Stimulated activated CD8-positive, alpha-beta memory T cell treated with anti-CD3 and anti-CD28 coated beads, Interleukin-15, amount 100 ng/mL, for 1 hour (primary cell): Measurements from ENCODE around the gene MYBPC3.
"Not testable (repeated sequence)": the region's sequence is repeated elsewhere in the genome, so short reads cannot be mapped to it uniquely, and the experiment has no call there.

Experiments used
- DNase-seq: peaks from one replicate; pipeline ENCODE4 v3.0.0-alpha.2; 2020; ENCODE audit warnings: low read depth

Gene MYBPC3

DNA sequence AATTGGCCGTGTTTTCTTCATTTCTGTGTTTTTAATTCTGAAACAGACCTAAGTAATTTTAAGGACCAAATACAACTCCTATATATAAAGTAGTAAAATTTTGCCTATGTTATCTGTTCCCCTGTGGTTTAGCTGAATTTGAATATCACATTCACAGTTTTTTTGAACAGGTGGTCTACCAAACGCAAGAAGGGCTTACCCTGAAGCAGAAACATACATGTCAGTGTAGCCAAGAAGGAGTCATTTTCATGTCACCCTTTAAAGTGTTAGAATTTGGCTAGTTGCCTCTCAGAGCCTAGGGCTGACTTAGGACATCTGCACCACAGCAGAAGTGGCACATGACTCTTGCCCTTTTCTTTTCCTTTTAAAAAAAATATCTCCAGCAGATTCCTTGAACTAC lies 34.3 kb downstream of the MYBPC3 start:
- DNase-seq, result no peak

DNA sequence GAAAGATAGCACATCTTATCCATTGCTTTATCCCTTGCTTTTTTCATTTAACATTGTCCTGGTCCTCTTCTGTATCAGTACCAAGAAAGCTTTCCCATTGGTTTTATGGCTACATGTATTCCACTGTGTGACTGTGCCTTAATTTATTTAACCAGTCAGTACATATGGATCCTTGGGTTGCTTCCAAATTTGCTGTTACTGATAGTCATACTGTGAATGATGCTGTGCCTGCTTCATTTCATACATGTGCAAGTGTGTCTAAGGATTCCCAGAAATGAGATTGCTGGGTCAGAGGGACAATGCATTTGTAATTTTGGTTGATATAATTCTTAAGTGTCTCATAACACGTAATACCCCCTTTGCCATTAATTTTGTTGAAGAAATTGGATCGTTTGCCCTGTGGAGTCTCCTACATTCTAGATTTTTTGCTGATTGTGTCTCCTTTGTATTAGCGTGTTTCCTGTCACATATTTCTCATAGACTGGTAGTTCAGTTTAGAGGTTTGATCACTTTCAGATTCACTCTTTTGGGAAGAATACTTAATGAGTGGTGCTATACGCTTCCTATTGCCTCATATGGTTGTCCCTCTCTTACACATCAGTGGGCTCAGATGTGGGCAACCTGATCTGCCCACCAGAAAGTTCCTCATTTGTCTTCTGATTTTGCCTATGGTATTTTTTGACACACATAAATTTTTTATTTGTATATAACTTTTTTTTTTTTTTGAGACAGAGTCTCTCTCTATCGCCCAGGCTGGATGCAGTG lies 35.3 kb downstream of the MYBPC3 start:
- DNase-seq, result no peak

DNA sequence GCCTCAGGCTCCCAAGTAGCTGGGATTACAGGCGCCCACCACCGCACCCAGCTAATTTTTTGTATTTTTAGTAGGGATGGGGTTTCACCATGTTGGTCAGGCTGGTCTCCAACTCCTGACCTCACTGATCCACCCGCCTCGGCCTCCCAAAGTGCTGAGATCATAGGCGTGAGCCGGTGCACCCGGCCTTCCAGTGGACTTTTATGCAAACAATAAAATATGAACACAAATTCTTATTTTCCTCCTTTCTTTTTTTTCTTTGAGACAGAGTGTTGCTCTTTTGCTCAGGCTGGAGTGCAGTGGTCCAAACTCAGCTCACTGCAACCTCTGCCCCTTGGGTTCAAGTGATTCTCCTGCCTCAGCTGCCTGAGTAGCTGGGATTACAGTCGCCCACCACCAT lies 36.0 kb downstream of the MYBPC3 start:
- DNase-seq, result not testable (repeated sequence)

DNA sequence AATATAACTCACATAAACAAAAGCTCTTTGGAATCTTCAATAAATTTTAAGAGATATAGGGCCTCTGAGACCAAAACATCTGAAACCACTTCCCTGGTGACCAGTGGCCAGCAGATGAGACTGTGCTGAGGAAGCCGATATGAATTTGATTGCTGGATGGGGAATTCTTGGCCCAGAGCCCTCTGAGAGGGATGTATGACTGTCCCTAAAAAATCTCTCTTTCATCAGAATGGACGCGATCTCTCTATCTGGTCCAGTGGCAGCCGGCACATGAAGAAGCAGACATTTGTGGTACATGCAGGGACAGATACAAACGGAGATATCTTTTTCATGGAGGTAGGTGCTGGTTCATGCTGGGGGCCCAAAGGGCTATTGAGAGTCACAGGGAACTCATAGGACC lies 37.5 kb downstream of the MYBPC3 start:
- no peak for DNase-seq

DNA sequence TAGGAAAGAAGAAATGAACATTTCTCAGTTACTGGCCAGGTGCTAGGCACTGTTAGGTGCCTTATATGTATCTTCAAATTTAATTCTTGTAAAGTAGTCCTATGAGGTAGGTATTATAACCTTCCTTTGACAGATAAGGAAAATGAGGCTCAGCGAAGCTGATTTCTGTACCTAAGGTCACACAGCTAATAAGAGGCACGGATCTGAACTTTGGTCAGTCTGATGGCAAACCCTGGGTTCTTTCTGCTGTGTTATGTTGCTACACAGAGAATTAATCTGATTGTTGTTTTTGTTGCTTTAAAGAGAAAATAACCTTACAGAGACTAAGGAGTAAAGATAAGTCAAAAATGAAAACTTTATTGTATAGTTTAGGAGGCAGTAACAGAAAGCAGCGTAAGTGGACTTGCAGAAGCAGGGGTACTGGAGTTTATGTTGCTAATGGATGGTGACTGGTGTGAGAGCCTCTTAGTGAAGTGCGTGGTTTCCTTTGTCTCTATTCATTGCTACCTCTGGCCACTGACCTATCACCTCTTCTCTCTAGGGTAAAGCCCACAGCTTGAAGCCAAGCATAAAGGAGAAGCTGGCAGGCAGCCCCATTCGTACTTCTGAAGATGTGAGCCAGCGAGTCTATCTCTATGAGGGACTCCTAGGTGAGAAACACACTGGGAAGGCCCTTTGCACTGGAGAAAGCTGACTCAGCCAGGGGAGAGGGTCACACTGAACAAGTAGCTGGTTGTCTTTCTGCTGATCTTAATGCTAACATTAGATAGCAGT lies 44.3 kb downstream of the MYBPC3 start:
- DNase-seq, result no peak

DNA sequence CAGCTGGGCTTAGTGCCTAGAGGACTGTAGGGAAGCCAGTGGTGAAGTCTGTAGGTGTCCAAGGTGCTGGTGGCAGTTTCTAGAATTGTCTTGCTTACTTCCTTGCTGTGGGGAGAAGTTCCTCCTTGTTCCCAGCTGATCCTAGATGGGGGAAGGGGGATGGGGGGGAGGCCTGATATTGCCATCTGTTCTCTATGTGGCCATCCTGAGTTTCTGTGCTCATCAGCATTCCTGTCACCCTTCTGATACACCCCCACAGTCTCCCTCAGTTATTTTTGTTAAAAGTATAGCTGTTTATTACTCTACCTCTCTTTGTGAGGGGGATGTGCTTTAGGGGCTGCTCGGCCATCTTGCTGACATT lies 46.0 kb downstream of the MYBPC3 start:
- DNase-seq, result no peak

DNA sequence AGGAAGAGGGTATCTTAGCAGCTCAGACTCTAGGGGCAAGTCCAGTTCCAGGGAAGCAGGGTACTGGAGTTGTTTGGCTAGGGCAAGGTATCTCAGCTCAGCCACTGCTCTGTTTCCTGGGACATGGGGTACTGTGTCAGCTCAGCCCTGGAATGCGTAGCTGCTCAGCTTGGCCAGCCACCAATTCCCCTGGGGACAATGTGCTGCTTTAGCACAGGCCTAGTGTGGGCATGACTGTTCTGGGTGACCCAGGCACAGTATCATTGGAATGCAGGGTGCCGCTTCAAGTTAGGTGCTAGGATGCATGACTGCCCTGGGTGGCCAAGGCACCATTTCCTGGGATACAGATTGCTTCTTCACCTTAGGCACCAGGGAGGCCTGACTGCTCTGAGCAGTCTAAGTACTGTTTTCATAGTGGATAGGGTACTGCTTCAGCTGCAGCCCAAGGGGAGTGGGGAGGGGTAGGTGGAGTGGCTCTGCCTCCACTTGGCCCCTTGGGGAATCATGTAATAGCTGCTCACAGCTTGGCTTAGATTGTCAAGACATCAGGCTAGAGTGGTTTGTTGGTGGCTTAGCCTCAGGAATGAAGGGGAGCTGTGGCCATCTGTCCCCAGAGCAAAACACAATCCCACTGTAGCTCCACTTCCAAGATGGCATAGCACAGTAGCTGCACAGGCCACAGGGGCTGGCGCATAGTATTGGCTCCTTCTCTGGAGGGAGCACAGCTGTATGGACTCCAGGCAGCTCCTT lies 46.6 kb downstream of the MYBPC3 start:
- no peak for DNase-seq

DNA sequence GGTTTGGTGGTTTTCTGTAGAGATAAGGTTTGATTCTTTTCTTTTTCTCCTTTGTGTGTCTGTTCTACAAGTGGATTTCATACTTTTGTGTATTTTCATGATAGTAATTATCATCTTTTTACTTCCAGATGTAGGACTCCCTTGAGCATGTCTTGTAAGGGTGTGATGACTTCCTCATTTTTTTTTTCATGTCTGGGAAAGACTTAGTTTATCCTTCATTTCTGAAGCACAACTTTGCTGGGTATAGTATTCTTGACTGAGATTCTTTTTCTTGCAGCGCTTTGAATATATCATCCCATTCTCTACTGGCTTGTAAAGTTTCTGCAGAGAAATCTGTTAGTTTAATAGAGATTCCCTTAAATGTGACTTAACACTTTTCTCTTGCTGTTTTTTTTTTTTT lies 49.6 kb downstream of the MYBPC3 start:
- DNase-seq, result no peak

- DNase-seq, result no peak
Observed at GRCh38 chr11:47299078-47299477, 53.4 kb downstream of the MYBPC3 start.

DNA sequence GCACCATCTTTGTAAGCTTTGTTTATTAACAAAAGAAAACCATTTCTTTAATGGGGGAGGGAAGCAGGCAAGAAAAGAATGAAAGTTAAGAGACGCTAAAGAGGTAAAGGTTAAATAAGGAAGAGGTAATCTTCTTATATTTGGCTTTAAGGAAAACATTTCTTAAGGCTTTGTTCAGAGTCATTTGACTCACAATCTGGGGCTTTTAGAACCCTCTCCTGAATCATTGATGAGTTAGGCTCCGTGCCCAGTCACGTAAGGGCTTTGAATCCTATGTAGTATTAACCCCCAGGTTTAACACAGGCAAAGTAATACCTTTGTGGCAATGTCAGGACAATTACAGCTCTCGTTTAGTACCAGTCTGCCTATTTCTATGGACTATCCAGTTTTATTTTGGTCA lies 56.5 kb downstream of the MYBPC3 start:
- no peak for DNase-seq

- no peak for DNase-seq
Observed at GRCh38 chr11:47295385-47295784, 57.1 kb downstream of the MYBPC3 start.

- DNase-seq, result no peak
Observed at GRCh38 chr11:47289856-47290255, 62.6 kb downstream of the MYBPC3 start.

DNA sequence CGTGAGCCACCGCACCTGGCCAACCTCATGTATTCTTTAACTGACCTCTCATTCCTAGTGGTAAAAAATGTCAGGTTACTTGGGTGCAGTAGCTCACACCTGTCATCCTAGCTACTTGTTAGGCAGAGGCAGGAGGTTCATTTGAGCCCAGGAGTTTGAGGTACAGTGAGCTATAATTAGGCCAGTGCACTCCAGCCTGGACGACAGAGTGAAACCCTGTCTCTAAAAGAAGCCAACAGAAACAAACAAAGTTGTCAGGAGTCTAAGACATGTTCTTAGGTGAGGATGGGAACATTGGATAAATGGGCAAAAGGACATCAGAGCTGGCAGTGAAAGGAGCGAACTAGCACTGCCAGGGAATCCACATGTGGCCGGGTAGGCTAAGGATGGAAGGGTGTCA lies 64.4 kb downstream of the MYBPC3 start:
- no peak for DNase-seq

DNA sequence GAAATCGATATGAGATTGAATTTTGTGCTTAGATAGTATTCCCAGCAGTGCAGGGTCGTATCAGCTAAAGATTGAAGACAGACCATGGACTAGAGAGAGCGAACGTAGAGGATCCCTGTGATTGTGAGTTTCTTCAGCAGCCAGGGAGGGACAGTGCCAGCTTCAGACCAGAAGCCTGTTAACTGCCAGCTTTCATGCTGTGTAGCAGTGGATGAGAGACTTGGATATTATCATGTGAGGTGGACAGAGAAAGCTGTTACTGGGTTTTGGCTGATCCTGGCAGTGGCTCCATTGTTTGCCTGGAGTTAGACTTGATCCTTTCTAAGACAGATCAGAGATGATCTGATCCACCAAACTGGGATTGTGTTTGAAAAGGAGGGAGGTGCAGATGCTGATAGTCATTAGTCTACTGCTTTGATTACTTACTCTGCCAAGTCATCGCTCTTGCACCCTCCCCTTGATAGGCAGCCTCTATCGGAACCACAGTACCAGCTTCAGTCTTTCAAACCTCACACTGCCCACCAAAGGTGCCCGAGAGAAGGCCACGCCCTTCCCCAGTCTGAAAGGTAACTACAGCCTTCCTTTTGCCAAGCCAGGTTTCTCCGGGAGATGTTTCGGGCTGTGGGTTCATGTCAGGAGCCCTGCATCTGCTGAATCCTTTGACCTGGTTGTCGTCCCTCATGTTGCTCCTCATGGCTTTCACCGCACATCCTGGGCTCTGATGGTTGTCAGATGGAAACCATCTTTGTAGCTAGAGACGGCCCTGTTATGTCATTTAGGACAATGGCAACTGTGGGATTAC lies 66.3 kb downstream of the MYBPC3 start:
- DNase-seq, result no peak

- no peak for DNase-seq
Observed at GRCh38 chr11:47284151-47284550, 68.4 kb downstream of the MYBPC3 start.

DNA sequence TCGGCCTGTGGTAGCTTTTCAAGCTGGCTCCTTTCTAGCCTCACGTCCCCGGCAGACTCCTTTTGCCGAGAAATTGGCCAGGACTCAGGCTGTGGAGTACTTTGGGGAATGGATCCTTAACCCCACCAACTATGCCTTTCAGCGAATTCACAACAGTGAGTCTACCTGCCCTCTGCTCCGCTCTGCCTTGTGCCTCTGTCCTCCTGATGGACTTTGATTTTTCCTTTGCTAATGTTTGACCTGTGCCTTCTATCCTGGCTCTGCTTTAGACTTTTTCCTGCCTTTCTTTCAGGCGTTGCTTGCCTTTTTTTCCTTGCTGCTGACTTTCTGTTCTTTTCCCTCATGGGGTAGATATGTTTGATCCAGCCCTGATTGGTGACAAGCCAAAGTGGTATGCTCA lies 70.0 kb downstream of the MYBPC3 start:
- DNase-seq, result no peak
